ENCODE measurements around the gene LENG1.
A peak's percentile ranks its signal among the peaks of the same experiment; 100 is the strongest.

LENG1 gene

GRCh38 chr19:54148158-54148557 is 11.4 kb downstream of the LENG1 start:
- no peak for TF ChIP-seq CTCF (IDR thresholded peaks at IDR 0.05; ENCODE audit: control insufficient read depth, extremely low read depth, insufficient read depth)
- H3K4me3 ChIP-seq (ENCODE audit: low read depth, low read length): no peak overlapping the region
- DNase-seq (ENCODE audit: low read depth): no peak

- no peak overlapping the region for H3K4me3 ChIP-seq (ENCODE audit: low read depth, low read length)
- no peak for TF ChIP-seq CTCF (IDR thresholded peaks at IDR 0.05; ENCODE audit: control insufficient read depth, extremely low read depth, insufficient read depth)
- no peak for DNase-seq (ENCODE audit: low read depth)
Observed at GRCh38 chr19:54147676-54148075, 11.8 kb downstream of the LENG1 start.

GRCh38 chr19:54145541-54146158 is 13.9 kb downstream of the LENG1 start:
- no peak overlapping the region for H3K4me3 ChIP-seq (ENCODE audit: low read depth, low read length)
- TF ChIP-seq CTCF (IDR thresholded peaks at IDR 0.05; ENCODE audit: control insufficient read depth, extremely low read depth, insufficient read depth): no peak
- no peak for DNase-seq (ENCODE audit: low read depth)

- TF ChIP-seq CTCF (IDR thresholded peaks at IDR 0.05; ENCODE audit: control insufficient read depth, extremely low read depth, insufficient read depth): no peak
- DNase-seq (ENCODE audit: low read depth): no peak
- no peak overlapping the region for H3K4me3 ChIP-seq (ENCODE audit: low read depth, low read length)
Observed at GRCh38 chr19:54142166-54142780, 17.2 kb downstream of the LENG1 start.

GRCh38 chr19:54141356-54141755 is 18.2 kb downstream of the LENG1 start:
- no peak overlapping the region for H3K4me3 ChIP-seq (ENCODE audit: low read depth, low read length)
- no peak for DNase-seq (ENCODE audit: low read depth)
- TF ChIP-seq CTCF (IDR thresholded peaks at IDR 0.05; ENCODE audit: control insufficient read depth, extremely low read depth, insufficient read depth): no peak

- no peak for TF ChIP-seq CTCF (IDR thresholded peaks at IDR 0.05; ENCODE audit: control insufficient read depth, extremely low read depth, insufficient read depth)
- no peak for DNase-seq (ENCODE audit: low read depth)
- peak overlapping the region; percentile 68 for H3K4me3 ChIP-seq (ENCODE audit: low read depth, low read length)
Observed at GRCh38 chr19:54138489-54139256, 20.8 kb downstream of the LENG1 start.
